SK-N-SH treated with all-trans-retinoic acid at 6 μM for 48 hours (cell line): ENCODE results near the gene DLG1.

ENCODE experiments used
- ATAC-seq: fragments of 200-7000 bp; cut with Tn5 transposase; 3 replicates; pipeline ENCODE4 v1.9.1; 2020; ENCODE audit warnings: mild to moderate bottlenecking, moderate library complexity
- ARNTL ChIP-seq: fragments of 450-650 bp; formaldehyde crosslinking; IDR thresholded peaks from 2 replicates; pipeline ENCODE4 v1.5.0; 2020; ENCODE audit warnings: low read depth, mild to moderate bottlenecking, moderate library complexity, borderline replicate concordance
- BACH2 ChIP-seq: fragments of 250-450 bp; sonication (Bioruptor Pico); IDR thresholded peaks from 2 replicates; pipeline ENCODE4 v1.9.0; 2021; ENCODE audit warnings: mild to moderate bottlenecking, borderline replicate concordance
- CSDC2 ChIP-seq: fragments of 250-450 bp; sonication (Bioruptor Pico); IDR thresholded peaks from 2 replicates; pipeline ENCODE4 v1.5.0; 2020; ENCODE audit warnings: mild to moderate bottlenecking, moderate library complexity
- ESRRG ChIP-seq: fragments of 250-450 bp; sonication (Bioruptor Pico); IDR thresholded peaks from 2 replicates; pipeline ENCODE4 v1.6.1; 2021; ENCODE audit warnings: mild to moderate bottlenecking
- GLIS3 ChIP-seq: fragments of 250-450 bp; sonication (Bioruptor Pico); IDR thresholded peaks from 2 replicates; pipeline ENCODE4 v1.5.0; 2020; ENCODE audit warnings: mild to moderate bottlenecking, moderate library complexity
- ISL1 ChIP-seq: fragments of 250-450 bp; sonication (Bioruptor Pico); IDR thresholded peaks from 2 replicates; pipeline ENCODE4 v2.1.2; 2022; ENCODE audit warnings: mild to moderate bottlenecking, moderate library complexity
- PATZ1 ChIP-seq: fragments of 250-450 bp; sonication (Bioruptor Pico); IDR thresholded peaks from 2 replicates; pipeline ENCODE4 v1.8.0; 2020; ENCODE audit warnings: mild to moderate bottlenecking, moderate library complexity, borderline replicate concordance
- PPARA ChIP-seq: fragments of 250-450 bp; sonication (Bioruptor Pico); IDR thresholded peaks from 2 replicates; pipeline ENCODE4 v1.5.0; 2020; ENCODE audit warnings: mild to moderate bottlenecking, borderline replicate concordance
- RARB ChIP-seq: fragments of 250-450 bp; sonication (Bioruptor Pico); IDR thresholded peaks from 2 replicates; pipeline ENCODE4 v1.8.0; 2021; ENCODE audit warnings: mild to moderate bottlenecking, moderate library complexity
- SNAI2 ChIP-seq: fragments of 250-450 bp; sonication (Bioruptor Pico); IDR thresholded peaks from 2 replicates; pipeline ENCODE4 v1.5.0; 2020; ENCODE audit warnings: mild to moderate bottlenecking, moderate library complexity
- TCF4 ChIP-seq: fragments of 250-450 bp; sonication (Bioruptor Pico); IDR thresholded peaks from 2 replicates; pipeline ENCODE4 v1.8.0; 2021; ENCODE audit warnings: mild to moderate bottlenecking, moderate library complexity, borderline replicate concordance
- TOX ChIP-seq: fragments of 250-450 bp; sonication (Bioruptor Pico); IDR thresholded peaks from 2 replicates; pipeline ENCODE4 v1.8.0; 2021; ENCODE audit warnings: mild to moderate bottlenecking, moderate library complexity, borderline replicate concordance
- TSHZ2 ChIP-seq: fragments of 250-450 bp; sonication (Bioruptor Pico); IDR thresholded peaks from 2 replicates; pipeline ENCODE4 v1.5.0; 2020; ENCODE audit warnings: mild to moderate bottlenecking, moderate library complexity
- ZC3H10 ChIP-seq: fragments of 250-450 bp; sonication (Bioruptor Pico); IDR thresholded peaks from 2 replicates; pipeline ENCODE4 v1.5.1; 2021; ENCODE audit warnings: mild to moderate bottlenecking, moderate library complexity
- ZFP3 ChIP-seq: fragments of 250-450 bp; sonication (Bioruptor Pico); IDR thresholded peaks from 2 replicates; pipeline ENCODE4 v1.5.0; 2020; ENCODE audit warnings: mild to moderate bottlenecking, moderate library complexity
- ZFP30 ChIP-seq: fragments of 450-650 bp; formaldehyde crosslinking; IDR thresholded peaks from 2 replicates; pipeline ENCODE4 v1.5.0; 2022; ENCODE audit warnings: mild to moderate bottlenecking, moderate library complexity
- ZNF565 ChIP-seq: fragments of 450-650 bp; formaldehyde crosslinking; conservative IDR thresholded peaks from 2 replicates; pipeline ENCODE4 v1.5.0; 2020; ENCODE audit warnings: low read depth, mild to moderate bottlenecking, moderate library complexity
- ZNF70 ChIP-seq: fragments of 450-650 bp; formaldehyde crosslinking; IDR thresholded peaks from 2 replicates; pipeline ENCODE4 v1.5.0; 2020; ENCODE audit warnings: mild to moderate bottlenecking, moderate library complexity
- ZNF8 ChIP-seq: fragments of 450-650 bp; formaldehyde crosslinking; IDR thresholded peaks from 2 replicates; pipeline ENCODE4 v1.5.0; 2020; ENCODE audit warnings: mild to moderate bottlenecking, moderate library complexity
- TF ChIP-seq, protein P1 (sequence below): fragments of 250-450 bp; sonication (Bioruptor Pico); IDR thresholded peaks from 2 replicates; pipeline ENCODE4 v1.5.1; 2020; ENCODE audit warnings: low read depth, mild to moderate bottlenecking, moderate library complexity
- TF ChIP-seq, protein P2 (sequence below): fragments of 250-450 bp; sonication (Bioruptor Pico); IDR thresholded peaks from 2 replicates; pipeline ENCODE4 v1.5.1; 2021; ENCODE audit warnings: mild to moderate bottlenecking, moderate library complexity

The DLG1 gene

GRCh38 chr3:197178998-197179397 lies 119.4 kb downstream of the DLG1 start:
- TF ChIP-seq TOX (no peak), ARNTL (no peak), PATZ1 (CRISPR knock-in tag) (no peak), ZFP3 (no peak), ESRRG (CRISPR knock-in tag) (no peak), CSDC2 (CRISPR knock-in tag) (no peak), ISL1 (CRISPR knock-in tag) (no peak), ZNF8 (CRISPR knock-in tag) (no peak), ZFP30 (CRISPR knock-in tag) (no peak), TCF4 (CRISPR knock-in tag) (no peak), RARB (no peak), ZNF565 (CRISPR knock-in tag) (no peak), TSHZ2 (no peak), SNAI2 (CRISPR knock-in tag) (no peak), ZC3H10 (CRISPR knock-in tag) (no peak), GLIS3 (CRISPR knock-in tag) (no peak)
- TF ChIP-seq, protein P1, sequence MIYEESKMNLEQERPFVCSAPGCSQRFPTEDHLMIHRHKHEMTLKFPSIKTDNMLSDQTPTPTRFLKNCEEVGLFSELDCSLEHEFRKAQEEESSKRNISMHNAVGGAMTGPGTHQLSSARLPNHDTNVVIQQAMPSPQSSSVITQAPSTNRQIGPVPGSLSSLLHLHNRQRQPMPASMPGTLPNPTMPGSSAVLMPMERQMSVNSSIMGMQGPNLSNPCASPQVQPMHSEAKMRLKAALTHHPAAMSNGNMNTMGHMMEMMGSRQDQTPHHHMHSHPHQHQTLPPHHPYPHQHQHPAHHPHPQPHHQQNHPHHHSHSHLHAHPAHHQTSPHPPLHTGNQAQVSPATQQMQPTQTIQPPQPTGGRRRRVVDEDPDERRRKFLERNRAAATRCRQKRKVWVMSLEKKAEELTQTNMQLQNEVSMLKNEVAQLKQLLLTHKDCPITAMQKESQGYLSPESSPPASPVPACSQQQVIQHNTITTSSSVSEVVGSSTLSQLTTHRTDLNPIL (CRISPR knock-in tag): no peak
- TF ChIP-seq, protein P2, sequence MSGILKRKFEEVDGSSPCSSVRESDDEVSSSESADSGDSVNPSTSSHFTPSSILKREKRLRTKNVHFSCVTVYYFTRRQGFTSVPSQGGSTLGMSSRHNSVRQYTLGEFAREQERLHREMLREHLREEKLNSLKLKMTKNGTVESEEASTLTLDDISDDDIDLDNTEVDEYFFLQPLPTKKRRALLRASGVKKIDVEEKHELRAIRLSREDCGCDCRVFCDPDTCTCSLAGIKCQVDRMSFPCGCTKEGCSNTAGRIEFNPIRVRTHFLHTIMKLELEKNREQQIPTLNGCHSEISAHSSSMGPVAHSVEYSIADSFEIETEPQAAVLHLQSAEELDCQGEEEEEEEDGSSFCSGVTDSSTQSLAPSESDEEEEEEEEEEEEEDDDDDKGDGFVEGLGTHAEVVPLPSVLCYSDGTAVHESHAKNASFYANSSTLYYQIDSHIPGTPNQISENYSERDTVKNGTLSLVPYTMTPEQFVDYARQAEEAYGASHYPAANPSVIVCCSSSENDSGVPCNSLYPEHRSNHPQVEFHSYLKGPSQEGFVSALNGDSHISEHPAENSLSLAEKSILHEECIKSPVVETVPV: no peak
- no peak for ATAC-seq

GRCh38 chr3:197175503-197175902 lies 122.9 kb downstream of the DLG1 start:
- ATAC-seq: no peak
- TF ChIP-seq BACH2 (no peak), ZNF70 (CRISPR knock-in tag) (no peak), ZFP30 (CRISPR knock-in tag) (no peak), TSHZ2 (no peak), ZNF565 (CRISPR knock-in tag) (no peak), GLIS3 (CRISPR knock-in tag) (no peak), PATZ1 (CRISPR knock-in tag) (no peak), PPARA (CRISPR knock-in tag) (no peak), ZNF8 (CRISPR knock-in tag) (no peak), RARB (no peak)
